Karpas-422 (cell line): ENCODE results near the gene PIN1. TPM values are rescaled to one million over a fixed set of nuclear protein-coding genes. Genes with fewer than 3 reads are reported as not detected.
A peak's percentile ranks its signal among the peaks of the same experiment; 100 is the strongest.
"Not testable (repeated sequence)": the region's sequence is repeated elsewhere in the genome, so short reads cannot be mapped to it uniquely, and the experiment has no call there.

ENCODE experiments used
- DNase-seq: peaks from one replicate; pipeline ENCODE4 v3.0.0-alpha.2; 2015
- H2AFZ ChIP-seq: fragments of 200-600 bp; sonication (generic); 2 replicates; pipeline ENCODE4 v1.6.1; 2014; ENCODE audit warnings: antibody characterized with exemption, low read length, mixed read lengths
- H3K27ac ChIP-seq: fragments of 200-600 bp; sonication (generic); 2 replicates; pipeline ENCODE4 v1.5.1; 2014; ENCODE audit warnings: mild to moderate bottlenecking, low read length, moderate library complexity
- H3K27me3 ChIP-seq: fragments of 200-600 bp; sonication (generic); 2 replicates; pipeline ENCODE4 v1.6.1; 2014; ENCODE audit warnings: low read length, mixed read lengths
- H3K36me3 ChIP-seq: fragments of 200-600 bp; sonication (generic); 2 replicates; pipeline ENCODE4 v1.6.1; 2014; ENCODE audit warnings: low read length, mixed read lengths; ENCODE audit not compliant: insufficient read depth
- H3K4me1 ChIP-seq: fragments of 200-600 bp; sonication (generic); 2 replicates; pipeline ENCODE4 v1.6.1; 2014; ENCODE audit warnings: mild to moderate bottlenecking, low read length, mixed read lengths
- H3K4me2 ChIP-seq: fragments of 200-600 bp; sonication (generic); 2 replicates; pipeline ENCODE4 v1.6.1; 2014; ENCODE audit warnings: low read length, low read depth, mild to moderate bottlenecking; ENCODE audit not compliant: poor library complexity, severe bottlenecking
- H3K4me3 ChIP-seq: fragments of 200-600 bp; sonication (generic); 2 replicates; pipeline ENCODE4 v1.5.1; 2014; ENCODE audit warnings: mild to moderate bottlenecking, antibody characterized with exemption, low read length, mixed read lengths
- H3K79me2 ChIP-seq: fragments of 200-600 bp; sonication (generic); 2 replicates; pipeline ENCODE4 v1.6.1; 2014; ENCODE audit warnings: mild to moderate bottlenecking, low read length, mixed read lengths
- H3K9ac ChIP-seq: fragments of 200-600 bp; sonication (generic); 2 replicates; pipeline ENCODE4 v1.6.0; 2014; ENCODE audit warnings: low read length
- H3K9me2 ChIP-seq: fragments of 200-600 bp; sonication (generic), shearing (Covaris generic); replicated peaks from 2 replicates; pipeline ENCODE4 v1.6.0; 2014; ENCODE audit warnings: mild to moderate bottlenecking, low read length, moderate library complexity; ENCODE audit not compliant: insufficient read depth
- H3K9me3 ChIP-seq: fragments of 300-700, 200-600 bp; sonication (generic); 2 replicates; pipeline ENCODE4 v1.6.1; 2014; ENCODE audit warnings: low read length, mixed read lengths
- H4K20me1 ChIP-seq: fragments of 200-600 bp; sonication (generic); 2 replicates; pipeline ENCODE4 v1.6.1; 2014; ENCODE audit warnings: mild to moderate bottlenecking, antibody characterized with exemption, low read length, low read depth; ENCODE audit not compliant: insufficient read depth
- total RNA-seq: library from RNA; depleted of rRNA; stranded (reverse); fragments of >200 nt; shearing (Covaris generic); gene quantifications from 2 replicates; pipeline ENCODE4 v1.2.3, GENCODE V29; 2014; ENCODE audit warnings: low replicate concordance

PIN1 gene
- total RNA-seq, 1 experiment from 2014 or later: 56.9 TPM

GRCh38 chr19:9808855-9809824 lies 26.0 kb upstream of the PIN1 start:
- H3K9ac ChIP-seq: no peak overlapping the region
- no peak for DNase-seq
- no peaks in the 10 kb centered on the region for H3K4me1 ChIP-seq
- no peak overlapping the region for H3K4me2 ChIP-seq
- no peak overlapping the region for H3K27ac ChIP-seq
- peaks cover 9% of the 10 kb centered on the region for H3K79me2 ChIP-seq
- no peaks in the 10 kb centered on the region for H3K9me3 ChIP-seq
- H4K20me1 ChIP-seq: no peaks in the 10 kb centered on the region
- no peaks in the 10 kb centered on the region for H3K9me2 ChIP-seq
- no peak overlapping the region for H2AFZ ChIP-seq
- no peak overlapping the region for H3K4me3 ChIP-seq
- H3K27me3 ChIP-seq: no peaks in the 10 kb centered on the region
- H3K36me3 ChIP-seq: peaks cover 13% of the 10 kb centered on the region; the same call in 1 of the 2 replicates

- Histone ChIP-seq H3K27ac (no peak overlapping the region), H3K9me3 (no peaks in the 10 kb centered on the region; the same call in 1 of the 2 replicates), H3K4me1 (no peaks in the 10 kb centered on the region), H3K4me3 (no peak overlapping the region), H3K36me3 (peaks cover 18% of the 10 kb centered on the region), H3K79me2 (peaks cover 25% of the 10 kb centered on the region), H2AFZ (no peak overlapping the region), H3K27me3 (no peaks in the 10 kb centered on the region), H3K4me2 (no peak overlapping the region), H3K9ac (no peak overlapping the region), H3K9me2 (no peaks in the 10 kb centered on the region), H4K20me1 (no peaks in the 10 kb centered on the region)
- no peak for DNase-seq
These were observed 24.0 kb upstream of the PIN1 start for GRCh38 chr19:9811139-9811538.

- no peak for DNase-seq
- peak overlapping the region; percentile 98 for H3K9ac ChIP-seq
- peaks cover 46% of the 10 kb centered on the region for H3K79me2 ChIP-seq
- peaks cover 12% of the 10 kb centered on the region; the same call in 1 of the 2 replicates for H3K36me3 ChIP-seq
- H3K9me3 ChIP-seq: no peaks in the 10 kb centered on the region; the same call in 1 of the 2 replicates
- H3K4me2 ChIP-seq: peak overlapping the region; percentile 85
- peaks cover 17% of the 10 kb centered on the region for H3K4me1 ChIP-seq
- peaks cover 4% of the 10 kb centered on the region; the same call in 1 of the 2 replicates for H4K20me1 ChIP-seq
- peak overlapping the region; percentile 89 for H3K27ac ChIP-seq
- no peaks in the 10 kb centered on the region for H3K9me2 ChIP-seq
- H3K4me3 ChIP-seq: peak overlapping the region; percentile 98
- H2AFZ ChIP-seq: peak overlapping the region; percentile 99; the same call in 1 of the 2 replicates
- H3K27me3 ChIP-seq: no peaks in the 10 kb centered on the region
These were observed 16.9 kb upstream of the PIN1 start for GRCh38 chr19:9818175-9818733.

DNA sequence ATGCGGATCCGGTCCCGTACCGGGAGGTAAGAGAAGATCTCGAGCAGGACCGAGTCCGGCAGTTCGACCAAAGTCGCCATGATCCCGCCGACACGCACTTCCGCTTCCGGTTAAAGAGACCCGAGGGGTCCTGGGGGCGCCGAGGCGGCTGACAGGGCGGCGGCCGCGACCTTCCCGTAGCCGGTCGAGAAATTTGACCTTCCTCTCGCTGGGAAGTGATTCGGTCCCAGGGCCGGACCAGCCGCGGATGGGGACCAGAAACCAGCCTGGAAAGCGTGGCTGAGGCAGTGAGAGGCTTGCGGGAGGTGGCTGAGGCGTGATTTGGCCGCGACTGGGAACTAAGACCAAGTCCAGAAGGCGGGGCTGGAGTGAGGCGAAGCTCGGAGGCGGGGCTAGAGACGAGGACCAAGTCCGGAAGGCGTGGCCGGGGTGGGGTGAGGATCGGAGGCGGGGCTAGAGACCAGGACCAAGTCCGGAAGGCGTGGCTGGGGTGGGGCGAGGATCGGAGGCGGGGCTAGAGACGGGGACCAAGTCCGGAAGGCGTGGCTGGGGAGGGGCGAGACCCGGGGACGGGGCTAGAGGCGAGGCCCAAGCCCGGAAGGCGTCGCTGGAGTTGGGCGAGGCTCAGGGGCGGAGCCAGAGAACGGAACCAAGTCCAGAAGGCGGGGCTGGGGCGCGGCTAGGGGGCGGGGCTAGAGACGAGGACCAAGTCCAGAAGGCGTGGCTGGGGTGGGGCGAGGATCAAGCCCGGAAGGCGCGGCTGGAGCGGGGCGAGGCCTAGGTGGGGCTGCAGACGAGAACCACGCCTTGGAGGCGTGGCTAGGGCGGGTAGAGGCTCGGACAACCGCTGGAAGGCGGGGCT lies 16.2 kb upstream of the PIN1 start, which contains the start of gene FBXL12:
FBXL12 (minus strand) TSS at position 346 of the 862 bp plus-strand sequence; CDS start at position 80, 266 bp downstream.
- H3K4me1 ChIP-seq: peaks cover 17% of the 10 kb centered on the region
- H3K27me3 ChIP-seq: no peaks in the 10 kb centered on the region
- no peaks in the 10 kb centered on the region; the same call in 1 of the 2 replicates for H3K9me3 ChIP-seq
- H3K4me3 ChIP-seq: peak within 1 kb of the TSS; percentile 98
- peaks cover 12% of the 10 kb centered on the region; the same call in 1 of the 2 replicates for H3K36me3 ChIP-seq
- peak within 1 kb of the TSS; percentile 89 for H3K27ac ChIP-seq
- H3K9me2 ChIP-seq: no peaks in the 10 kb centered on the region
- peaks cover 4% of the 10 kb centered on the region; the same call in 1 of the 2 replicates for H4K20me1 ChIP-seq
- peak; percentile 100 for DNase-seq
- H3K9ac ChIP-seq: peak within 1 kb of the TSS; percentile 98
- peaks cover 46% of the 10 kb centered on the region for H3K79me2 ChIP-seq
- peak within 1 kb of the TSS; percentile 88 for H3K4me2 ChIP-seq
- peak within 1 kb of the TSS; percentile 99 for H2AFZ ChIP-seq

- H3K9me3 ChIP-seq: no peaks in the 10 kb centered on the region; the same call in 1 of the 2 replicates
- H3K27ac ChIP-seq: no peak overlapping the region
- H3K4me2 ChIP-seq: peak overlapping the region; percentile 88
- H3K4me3 ChIP-seq: peak overlapping the region; percentile 67
- no peak for DNase-seq
- no peaks in the 10 kb centered on the region for H3K9me2 ChIP-seq
- H4K20me1 ChIP-seq: peaks cover 4% of the 10 kb centered on the region; the same call in 1 of the 2 replicates
- H3K27me3 ChIP-seq: no peaks in the 10 kb centered on the region
- H3K4me1 ChIP-seq: peaks cover 17% of the 10 kb centered on the region
- H3K79me2 ChIP-seq: peaks cover 47% of the 10 kb centered on the region
- peak overlapping the region; percentile 61 for H3K9ac ChIP-seq
- H2AFZ ChIP-seq: 0 out of 2 replicates have a peak overlapping the region, but pooled peaks have one; percentile 84
- H3K36me3 ChIP-seq: peaks cover 12% of the 10 kb centered on the region; the same call in 1 of the 2 replicates
These were observed 15.6 kb upstream of the PIN1 start for GRCh38 chr19:9819596-9819909.

DNA sequence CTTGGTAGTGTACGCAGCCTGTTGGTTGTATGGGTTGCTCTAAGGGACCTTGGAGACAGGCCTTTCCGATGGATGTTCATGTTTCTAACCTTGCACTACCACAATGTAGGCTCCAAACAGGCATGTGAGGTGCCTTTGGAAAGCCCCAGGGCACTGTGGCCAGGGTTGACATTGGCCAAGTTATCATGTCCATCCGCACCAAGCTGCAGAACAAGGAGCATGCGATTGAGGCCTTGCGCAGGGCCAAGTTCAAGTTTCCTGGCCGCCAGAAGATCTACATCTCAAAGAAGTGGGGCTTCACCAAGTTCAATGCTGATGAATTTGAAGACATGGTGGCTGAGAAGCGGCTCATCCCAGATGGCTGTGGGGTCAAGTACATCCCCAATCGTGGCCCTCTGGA lies 15.1 kb upstream of the PIN1 start:
- peaks cover 12% of the 10 kb centered on the region; the same call in 1 of the 2 replicates for H3K36me3 ChIP-seq
- H4K20me1 ChIP-seq, H3K27ac ChIP-seq, H3K9me3 ChIP-seq, DNase-seq, H3K9me2 ChIP-seq, H3K27me3 ChIP-seq: not testable (repeated sequence)
- peaks cover 17% of the 10 kb centered on the region for H3K4me1 ChIP-seq
- H3K79me2 ChIP-seq: peaks cover 43% of the 10 kb centered on the region
- peak overlapping the region; percentile 67 for H3K4me3 ChIP-seq
- peak overlapping the region; percentile 61 for H3K9ac ChIP-seq
- H2AFZ ChIP-seq: 0 out of 2 replicates have a peak overlapping the region, but pooled peaks have one; percentile 84
- peak overlapping the region; percentile 88 for H3K4me2 ChIP-seq

DNA sequence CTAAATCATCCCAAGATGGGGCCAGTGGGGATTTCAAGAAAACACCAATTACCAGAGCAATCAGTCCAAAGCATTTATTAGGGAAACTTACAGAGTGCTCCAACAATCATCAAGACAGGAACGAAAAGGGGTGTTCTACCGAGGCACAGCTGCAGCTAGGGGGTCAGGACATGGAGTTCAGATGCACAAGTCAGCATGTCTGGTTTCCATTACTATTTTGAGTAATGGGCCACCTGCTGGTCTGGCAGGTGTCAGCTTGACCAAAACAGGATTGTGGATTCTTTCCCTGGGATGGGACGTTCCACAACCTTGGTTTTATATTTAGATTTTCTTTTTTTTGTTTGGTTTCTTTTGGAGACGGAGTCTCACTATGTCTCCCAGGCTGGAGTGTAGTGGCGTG lies 11.3 kb upstream of the PIN1 start:
- Histone ChIP-seq H3K36me3 (no peaks in the 10 kb centered on the region), H4K20me1 (peaks cover 9% of the 10 kb centered on the region; the same call in 1 of the 2 replicates), H3K27me3 (no peaks in the 10 kb centered on the region), H3K79me2 (peaks cover 38% of the 10 kb centered on the region), H3K9me3 (no peaks in the 10 kb centered on the region), H3K9me2 (no peaks in the 10 kb centered on the region), H2AFZ (no peak overlapping the region), H3K4me3 (no peak overlapping the region), H3K4me2 (no peak overlapping the region), H3K9ac (no peak overlapping the region), H3K27ac (no peak overlapping the region), H3K4me1 (peaks cover 18% of the 10 kb centered on the region)
- DNase-seq: no peak
